Neuronal stem cell (in vitro differentiated cells): Measurements from ENCODE around the gene ZNF724.

ENCODE experiments used
- DNase-seq: peaks from one replicate; pipeline ENCODE4 v3.0.0-alpha.2; 2013; ENCODE audit warnings: low spot score
- H2AFZ ChIP-seq: one replicate; pipeline ENCODE4 v1.6.1; 2013; ENCODE audit warnings: mild to moderate bottlenecking, low read length, inconsistent platforms
- H2AK5ac ChIP-seq: 2 replicates; pipeline ENCODE4 v1.6.1; 2013; ENCODE audit warnings: low read depth, mild to moderate bottlenecking, inconsistent platforms, low read length, moderate library complexity, mixed read lengths
- H2BK120ac ChIP-seq: 2 replicates; pipeline ENCODE4 v1.6.1; 2013; ENCODE audit warnings: low read depth, mild to moderate bottlenecking, inconsistent platforms, low read length, moderate library complexity, mixed read lengths
- H2BK12ac ChIP-seq: one replicate; pipeline ENCODE4 v1.6.1; 2013; ENCODE audit warnings: low read length, inconsistent platforms
- H2BK15ac ChIP-seq: 2 replicates; pipeline ENCODE4 v1.6.1; 2013; ENCODE audit warnings: mild to moderate bottlenecking, low read length, inconsistent platforms, mixed read lengths
- H2BK5ac ChIP-seq: one replicate; pipeline ENCODE4 v1.6.1; 2013; ENCODE audit warnings: inconsistent platforms, mild to moderate bottlenecking, low read length, moderate library complexity
- H3K14ac ChIP-seq: one replicate; pipeline ENCODE4 v1.6.1; 2013; ENCODE audit warnings: low read length, inconsistent platforms
- H3K18ac ChIP-seq: 2 replicates; pipeline ENCODE4 v1.6.1; 2013; ENCODE audit warnings: low read length, inconsistent platforms
- H3K23ac ChIP-seq: 2 replicates; pipeline ENCODE4 v1.6.1; 2013; ENCODE audit warnings: low read depth, mild to moderate bottlenecking, mixed read lengths, low read length, inconsistent platforms; ENCODE audit not compliant: poor library complexity
- H3K27ac ChIP-seq: replicated peaks from 3 replicates; pipeline ENCODE4 v1.5.1; 2013; ENCODE audit warnings: low read length, inconsistent platforms
- H3K27me3 ChIP-seq, 3 experiments: 2 replicates each; pipeline ENCODE4 v1.6.1; 2013; ENCODE audit warnings: low read length in 3 of 3, mild to moderate bottlenecking in 2 of 3, inconsistent platforms in 1 of 3, low read depth in 1 of 3, mixed read lengths in 1 of 3, moderate library complexity in 1 of 3; ENCODE audit not compliant: control insufficient read depth in 3 of 3, insufficient read depth in 3 of 3
- H3K36me3 ChIP-seq, 2 donors: replicated peaks in 1 of 2; 2 replicates each; pipeline ENCODE4 v1.6.1; 2013; ENCODE audit warnings: low read length in 2 of 2; ENCODE audit not compliant: control insufficient read depth in 2 of 2, insufficient read depth in 2 of 2
- H3K4ac ChIP-seq: 2 replicates; pipeline ENCODE4 v1.6.1; 2013; ENCODE audit warnings: inconsistent platforms, mild to moderate bottlenecking, low read length, moderate library complexity
- H3K4me1 ChIP-seq, 2 donors: 1 replicate in 1 of 2; 2 replicates in 1 of 2; pipeline ENCODE4 v1.6.1; 2013; ENCODE audit warnings: low read length in 2 of 2, low read depth in 1 of 2; ENCODE audit not compliant: control insufficient read depth in 2 of 2, insufficient read depth in 1 of 2
- H3K4me2 ChIP-seq: one replicate; pipeline ENCODE4 v1.6.1; 2013; ENCODE audit warnings: mild to moderate bottlenecking, low read length, inconsistent platforms; ENCODE audit not compliant: insufficient read depth, poor library complexity, severe bottlenecking
- H3K4me3 ChIP-seq, 2 donors: 2 replicates each; pipeline ENCODE4 v1.5.1; 2013; ENCODE audit warnings: low read length in 2 of 2, mild to moderate bottlenecking in 2 of 2, inconsistent platforms in 1 of 2, moderate library complexity in 1 of 2
- H3K79me1 ChIP-seq: one replicate; pipeline ENCODE4 v1.6.1; 2013; ENCODE audit warnings: low read depth, mild to moderate bottlenecking, inconsistent platforms, low read length, moderate library complexity
- H3K9ac ChIP-seq: one replicate; pipeline ENCODE4 v1.6.1; 2013; ENCODE audit warnings: mild to moderate bottlenecking, low read depth, low read length, inconsistent platforms; ENCODE audit not compliant: poor library complexity
- H3K9me3 ChIP-seq, 2 donors: replicated peaks in 1 of 2; 2 replicates each; pipeline versions ENCODE3 to v1.6.1; 2013; ENCODE audit warnings: low read length in 2 of 2, mild to moderate bottlenecking in 2 of 2, inconsistent platforms in 1 of 2, low read depth in 1 of 2, mixed read lengths in 1 of 2, moderate library complexity in 1 of 2; ENCODE audit not compliant: control insufficient read depth in 2 of 2, insufficient read depth in 1 of 2
- H4K8ac ChIP-seq: one replicate; pipeline ENCODE4 v1.6.1; 2013; ENCODE audit warnings: low read depth, mild to moderate bottlenecking, inconsistent platforms, low read length, moderate library complexity
- H4K91ac ChIP-seq: one replicate; pipeline ENCODE4 v1.6.1; 2013; ENCODE audit warnings: low read length, low read depth, mild to moderate bottlenecking, inconsistent platforms; ENCODE audit not compliant: poor library complexity
- WGBS, 2 donors: extraction: QIAGEN DNeasy Blood & Tissue Kit; methylation state at CpG; one replicate each; pipeline ENCODE4 v1.1.7; 2013; ENCODE audit warnings: missing lambda C conversion rate in 2 of 2, mixed read lengths in 1 of 2; ENCODE audit not compliant: insufficient read length in 2 of 2, insufficient replicate concordance in 1 of 2; ENCODE audit errors: extremely low coverage in 2 of 2; 5-methylcytosine and 5-hydroxymethylcytosine counted together

The ZNF724 gene

DNA sequence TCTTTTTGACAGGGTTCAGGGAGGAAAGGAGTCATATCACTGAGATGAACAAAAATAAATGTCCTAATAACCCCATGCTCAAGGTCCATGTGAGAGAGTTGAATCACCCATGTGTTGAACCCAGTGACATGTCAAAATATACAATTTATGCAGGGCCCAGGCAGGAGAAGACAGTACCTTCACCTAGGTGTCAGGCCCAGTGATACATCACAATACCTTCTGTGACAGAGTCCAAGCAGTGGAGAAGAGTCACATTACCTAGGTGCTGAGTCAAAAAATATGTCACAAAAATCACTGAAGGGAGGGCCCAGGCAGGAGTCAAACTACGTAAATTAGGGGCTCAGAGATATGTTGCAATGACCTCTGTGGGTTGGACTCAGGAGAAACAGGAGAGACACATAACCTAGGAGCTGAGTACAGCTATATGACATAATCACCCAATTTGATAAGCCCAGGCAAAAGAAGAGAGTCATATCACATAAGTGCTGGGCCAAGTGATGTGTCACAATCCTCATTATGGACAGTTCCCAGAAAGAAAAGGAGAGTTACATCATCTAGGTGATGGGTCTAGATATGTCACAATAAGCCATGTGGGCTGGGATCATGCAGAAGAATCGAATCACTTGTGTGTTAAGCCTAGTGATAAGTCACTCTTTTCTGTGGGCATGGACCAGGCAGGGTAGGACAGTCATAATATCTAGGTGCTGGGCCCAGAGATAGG lies 13.8 kb upstream of the ZNF724 start:
- no CpG with 5 or more reads among the region's 2 CpGs for WGBS, 2 donors
- no peak overlapping the region for H4K8ac ChIP-seq
- no peak overlapping the region for H2BK15ac ChIP-seq
- no peak overlapping the region for H2BK12ac ChIP-seq
- H2BK120ac ChIP-seq: no peak overlapping the region
- no peak overlapping the region for H3K9ac ChIP-seq
- H3K4ac ChIP-seq: no peak overlapping the region
- no peak overlapping the region for H3K4me2 ChIP-seq
- no peak overlapping the region for H3K23ac ChIP-seq
- H4K91ac ChIP-seq: no peak overlapping the region
- no peak overlapping the region for H3K14ac ChIP-seq
- H2AFZ ChIP-seq: no peak overlapping the region
- H3K79me1 ChIP-seq: peaks cover 2% of the 10 kb centered on the region
- no peak overlapping the region for H2AK5ac ChIP-seq
- no peak overlapping the region for H2BK5ac ChIP-seq
- no peaks in the 10 kb centered on the region for H3K27me3 ChIP-seq
- H3K9me3 ChIP-seq: peaks cover 0 to 4% of the 10 kb centered on the region in 2 donors
- H3K4me3 ChIP-seq: no peak overlapping the region
- H3K27ac ChIP-seq: no peak overlapping the region
- peaks cover 44 to 97% of the 10 kb centered on the region in 2 donors for H3K36me3 ChIP-seq
- no peaks in the 10 kb centered on the region for H3K4me1 ChIP-seq
- H3K18ac ChIP-seq: no peak overlapping the region
- DNase-seq: no peak

DNA sequence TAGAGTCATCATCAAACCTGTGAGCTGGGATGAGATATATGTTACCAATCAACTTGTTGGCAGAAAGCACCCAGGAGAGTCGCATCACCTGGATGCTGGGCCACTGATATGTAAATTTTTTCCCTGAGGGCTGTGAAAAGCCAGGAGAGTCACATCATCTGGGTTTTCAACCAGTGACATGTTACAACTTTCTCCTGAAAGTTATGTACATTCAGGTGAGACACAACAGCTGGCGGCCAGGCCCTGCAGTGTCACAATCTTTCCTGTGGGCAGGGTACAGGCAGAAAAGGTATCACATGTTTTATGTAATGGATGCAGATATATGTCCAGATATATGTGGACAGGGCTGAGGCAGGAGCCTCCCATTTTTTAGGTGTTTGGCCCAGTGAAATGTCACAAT lies 13.2 kb upstream of the ZNF724 start:
- H3K18ac ChIP-seq: no peak overlapping the region
- H3K23ac ChIP-seq: no peak overlapping the region
- H3K36me3 ChIP-seq: peaks cover 50 to 97% of the 10 kb centered on the region in 2 donors
- no peak overlapping the region for H3K4me2 ChIP-seq
- no peak overlapping the region for H4K8ac ChIP-seq
- no peak overlapping the region for H2AK5ac ChIP-seq
- no peak overlapping the region for H2AFZ ChIP-seq
- H3K27ac ChIP-seq: no peak overlapping the region
- no peak overlapping the region for H3K14ac ChIP-seq
- no peaks in the 10 kb centered on the region for H3K27me3 ChIP-seq
- no peak overlapping the region for H3K4ac ChIP-seq
- no peak overlapping the region for H2BK5ac ChIP-seq
- H3K9me3 ChIP-seq: peaks cover 0 to 7% of the 10 kb centered on the region in 2 donors
- WGBS, 2 donors: no CpG with 5 or more reads among the region's 2 CpGs
- no peak overlapping the region for H2BK120ac ChIP-seq
- H2BK15ac ChIP-seq: no peak overlapping the region
- H3K4me1 ChIP-seq: no peaks in the 10 kb centered on the region
- no peak for DNase-seq
- H4K91ac ChIP-seq: no peak overlapping the region
- no peak overlapping the region for H3K9ac ChIP-seq
- no peak overlapping the region for H3K4me3 ChIP-seq
- peaks cover 2% of the 10 kb centered on the region for H3K79me1 ChIP-seq
- H2BK12ac ChIP-seq: no peak overlapping the region

DNA sequence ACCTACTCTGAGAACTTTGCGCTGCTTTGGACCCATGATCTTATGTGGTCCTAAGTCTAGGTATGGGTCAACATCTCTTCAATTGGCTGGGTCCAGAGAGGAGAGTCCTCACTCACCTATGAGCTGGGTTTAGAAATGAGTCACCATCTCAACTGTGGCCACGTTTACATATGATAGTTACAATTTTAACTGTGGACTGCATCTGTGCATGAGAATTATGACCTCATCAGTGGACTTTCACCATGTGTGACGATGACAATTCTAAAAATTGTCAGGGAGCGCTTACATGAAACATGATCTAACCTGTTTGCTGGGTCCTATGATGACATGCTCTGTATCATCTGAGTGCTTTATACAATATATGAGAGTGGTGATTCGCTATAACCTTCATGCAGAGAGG lies 12.7 kb upstream of the ZNF724 start:
- no peak overlapping the region for H3K27ac ChIP-seq

DNA sequence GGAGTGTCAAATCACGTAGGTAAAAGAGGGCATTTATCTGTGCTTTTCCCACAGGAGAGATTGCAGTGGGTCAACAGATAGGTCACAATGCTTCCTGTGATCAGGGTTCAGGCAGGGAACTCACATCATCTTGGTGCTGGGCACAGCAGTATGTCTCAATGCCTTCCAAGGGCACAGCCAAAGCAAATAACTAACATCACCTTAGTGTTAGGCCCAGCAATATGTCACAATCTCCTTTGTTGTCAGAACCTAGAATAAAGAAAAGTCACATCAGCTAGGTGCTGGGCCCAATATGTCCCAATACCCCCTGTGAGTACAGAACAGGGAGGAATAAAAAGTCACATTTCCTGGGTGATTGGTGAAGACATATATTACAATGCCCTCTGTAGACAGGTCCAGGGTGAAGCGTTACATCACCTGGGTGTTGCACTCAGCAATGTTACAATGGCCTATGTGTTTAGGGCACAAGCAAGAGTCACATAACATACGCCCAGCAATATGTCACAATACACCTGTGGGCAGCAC lies 11.4 kb upstream of the ZNF724 start:
- H3K27ac ChIP-seq: no peak overlapping the region
- no peaks in the 10 kb centered on the region for H3K27me3 ChIP-seq
- no peak overlapping the region for H2BK120ac ChIP-seq
- no peak overlapping the region for H2BK12ac ChIP-seq
- H3K4me1 ChIP-seq: no peaks in the 10 kb centered on the region
- H3K4me3 ChIP-seq: no peak overlapping the region
- H3K4me2 ChIP-seq: no peak overlapping the region
- H3K9me3 ChIP-seq: peaks cover 0 to 3% of the 10 kb centered on the region in 2 donors
- no peak for DNase-seq
- no peak overlapping the region for H3K18ac ChIP-seq
- H3K9ac ChIP-seq: no peak overlapping the region
- peaks cover 43 to 92% of the 10 kb centered on the region in 2 donors for H3K36me3 ChIP-seq
- H2AK5ac ChIP-seq: no peak overlapping the region
- peaks cover 2% of the 10 kb centered on the region for H3K79me1 ChIP-seq
- H3K4ac ChIP-seq: no peak overlapping the region
- no peak overlapping the region for H2BK5ac ChIP-seq
- no peak overlapping the region for H2BK15ac ChIP-seq
- no peak overlapping the region for H4K8ac ChIP-seq
- no peak overlapping the region for H2AFZ ChIP-seq
- H3K23ac ChIP-seq: no peak overlapping the region
- H3K14ac ChIP-seq: no peak overlapping the region
- WGBS, 2 donors: no CpG with 5 or more reads among the region's 3 CpGs
- no peak overlapping the region for H4K91ac ChIP-seq

More for the DNA sequence above, 12.7 kb upstream of the ZNF724 start:
- Histone ChIP-seq H2AK5ac (no peak overlapping the region), H3K14ac (no peak overlapping the region), H3K4me3 (no peak overlapping the region), H4K8ac (no peak overlapping the region), H3K4ac (no peak overlapping the region), H3K4me2 (no peak overlapping the region), H3K9ac (no peak overlapping the region), H2BK5ac (no peak overlapping the region), H3K4me1 (no peaks in the 10 kb centered on the region), H3K9me3 (peaks cover 0 to 7% of the 10 kb centered on the region in 2 donors), H3K79me1 (peaks cover 2% of the 10 kb centered on the region), H2AFZ (no peak overlapping the region), H3K27me3 (no peaks in the 10 kb centered on the region), H4K91ac (no peak overlapping the region), H2BK15ac (no peak overlapping the region), H3K18ac (no peak overlapping the region), H3K23ac (no peak overlapping the region), H2BK12ac (no peak overlapping the region), H3K36me3 (peaks cover 48 to 94% of the 10 kb centered on the region in 2 donors), H2BK120ac (no peak overlapping the region)
- DNase-seq: no peak
- whole genome bisulfite sequencing, 2 donors: no CpG with 5 or more reads among the region's 5 CpGs
